IPS-NIHi11 (cell line): ENCODE measurements around the gene ABCG8.

Experiments
- DNase-seq: peaks from one replicate; pipeline ENCODE4 v3.0.0; 2012; ENCODE audit warnings: mixed read lengths, low spot score

Gene ABCG8

DNA sequence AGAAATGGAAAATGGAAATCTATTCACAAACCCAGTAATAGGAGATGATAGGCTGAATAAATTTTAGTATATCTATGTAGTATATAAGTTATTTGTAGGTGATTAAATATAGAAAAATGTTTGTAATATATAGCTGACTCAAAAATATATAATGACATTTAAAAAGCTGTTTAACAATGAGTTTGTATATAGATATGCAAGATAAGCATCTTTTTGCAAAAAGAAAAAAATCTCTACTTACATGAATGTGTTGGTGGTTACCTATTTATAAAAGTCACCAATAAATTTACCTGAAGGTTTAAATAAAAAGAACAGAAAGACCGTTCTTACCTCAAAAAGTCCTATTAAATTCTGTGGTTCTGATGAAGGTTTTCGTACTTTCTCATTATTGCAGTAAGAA lies 85.7 kb downstream of the ABCG8 start:
- DNase-seq = no peak

DNA sequence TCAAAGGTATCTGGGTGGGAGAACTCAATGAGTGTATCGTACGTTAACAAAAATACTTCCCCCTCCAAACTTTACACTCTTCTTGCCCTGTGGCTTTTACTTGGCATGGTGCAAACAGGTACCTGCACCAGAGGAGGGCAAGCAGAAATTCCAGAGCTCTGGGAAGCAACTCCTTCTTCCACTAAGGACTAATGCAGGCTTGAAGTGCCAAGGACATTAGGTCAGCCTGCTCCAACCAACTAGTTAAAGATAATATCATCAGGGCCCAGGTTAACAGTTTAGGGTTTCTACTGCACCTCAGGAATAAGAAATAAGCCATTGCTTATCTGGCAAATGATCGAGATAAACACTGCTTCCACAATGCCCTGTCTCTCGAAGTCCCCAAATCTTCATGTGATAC lies 86.7 kb downstream of the ABCG8 start:
- DNase-seq = no peak

DNA sequence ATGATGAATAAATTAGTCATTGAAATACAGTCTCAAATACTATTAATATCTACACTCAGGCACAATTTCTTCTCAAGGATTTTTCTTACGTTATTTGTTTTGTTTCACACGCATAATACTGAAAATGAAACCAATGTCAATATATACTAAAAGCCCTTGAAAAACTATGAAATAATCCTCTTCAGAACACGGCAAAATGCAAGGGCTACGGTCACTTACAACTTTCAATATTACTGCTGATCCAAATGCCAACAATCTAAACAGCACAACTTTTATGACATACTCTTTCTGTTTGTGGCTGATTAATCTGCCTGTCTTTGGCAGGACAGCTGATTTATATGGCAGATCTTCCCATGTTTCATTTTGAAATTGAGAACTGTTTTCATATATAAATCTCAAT lies 88.7 kb downstream of the ABCG8 start:
- no peak for DNase-seq

DNA sequence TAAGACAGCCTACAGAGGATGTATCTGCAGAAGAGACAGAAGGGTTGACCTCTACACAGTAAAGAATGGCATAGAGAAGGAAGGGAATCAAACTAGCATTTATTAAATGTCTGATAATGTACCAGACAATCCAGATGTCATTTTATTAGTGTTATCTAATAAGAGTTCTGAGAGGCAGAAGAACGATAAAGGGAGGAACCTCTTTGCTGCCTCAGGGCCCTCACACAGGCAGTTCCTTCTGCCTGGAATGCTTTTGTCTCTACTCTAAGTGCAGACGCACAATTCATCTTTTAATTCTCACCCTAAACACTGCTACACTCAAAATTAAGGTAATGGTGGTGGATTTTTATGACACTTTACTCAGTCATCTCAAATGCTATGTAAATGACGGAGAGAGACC lies 92.5 kb downstream of the ABCG8 start:
- no peak for DNase-seq
